Suprapubic skin (tissue), 4 donors: Measurements from ENCODE around the gene GPRC5B. TPM values are rescaled to one million over a fixed set of nuclear protein-coding genes. Genes with fewer than 3 reads are reported as not detected.

ENCODE experiments used
- DNase-seq, 2 donors: peaks; one replicate each; pipeline ENCODE4 v3.0.0-alpha.2; 2019; ENCODE audit warnings: low spot score in 2 of 2
- H3K27ac ChIP-seq: fragments of 200-600 bp; sonication (generic); one replicate; pipeline ENCODE4 v1.5.1; 2019
- H3K27me3 ChIP-seq: fragments of 200-600 bp; sonication (generic); one replicate; pipeline ENCODE4 v1.5.1; 2019
- H3K36me3 ChIP-seq: fragments of 200-600 bp; sonication (generic); one replicate; pipeline ENCODE4 v1.5.1; 2019
- H3K4me1 ChIP-seq: fragments of 200-600 bp; sonication (generic); one replicate; pipeline ENCODE4 v1.5.1; 2019
- H3K4me3 ChIP-seq: fragments of 200-600 bp; sonication (generic); one replicate; pipeline ENCODE4 v1.5.1; 2019; ENCODE audit warnings: mild to moderate bottlenecking
- H3K9me3 ChIP-seq: fragments of 200-600 bp; sonication (generic); one replicate; pipeline ENCODE4 v1.5.1; 2019
- CTCF ChIP-seq, 2 donors: fragments of 200-600 bp in 1 of 2; fragments of 450-650 bp in 1 of 2; sonication (generic) in 1 of 2; IDR thresholded peaks; one replicate each; pipeline ENCODE4 v1.5.1; 2016 to 2019; ENCODE audit warnings: antibody characterized with exemption in 2 of 2, mild to moderate bottlenecking in 1 of 2, moderate library complexity in 1 of 2
- EP300 ChIP-seq: sonication (generic); formaldehyde crosslinking; IDR thresholded peaks from one replicate; pipeline ENCODE4 v1.6.1; 2017; ENCODE audit warnings: antibody characterized with exemption
- POLR2A ChIP-seq, 2 donors: fragments of 450-650 bp; IDR thresholded peaks; one replicate each; pipeline ENCODE4 v1.6.1; 2017; ENCODE audit warnings: antibody characterized with exemption in 2 of 2, mild to moderate bottlenecking in 2 of 2, moderate library complexity in 2 of 2
- POLR2AphosphoS5 ChIP-seq, 3 donors: sonication (generic); formaldehyde crosslinking; IDR thresholded peaks; one replicate each; pipeline ENCODE4 v1.6.1; 2017; ENCODE audit warnings: antibody characterized with exemption in 3 of 3
- WGBS: methylation state at CpG from one replicate; pipeline ENCODE4 v1.1.5; 2018; 5-methylcytosine and 5-hydroxymethylcytosine counted together
- total RNA-seq, 4 donors: library from RNA; depleted of rRNA; stranded (reverse); fragments of >200 nt; gene quantifications; one replicate each; pipeline ENCODE4 v1.1.0, GENCODE V29; 2016

Gene GPRC5B
- total RNA-seq, 4 donors from 2014 or later = 4.1 to 10.6 (median 6.9) TPM

GRCh38 chr16:19912455-19913339 is 28.0 kb upstream of the GPRC5B start:
- Histone ChIP-seq H3K36me3 (no peaks in the 10 kb centered on the region), H3K4me3 (no peak overlapping the region), H3K27me3 (peaks cover 10% of the 10 kb centered on the region), H3K27ac (no peak overlapping the region), H3K9me3 (no peaks in the 10 kb centered on the region), H3K4me1 (peaks cover 1% of the 10 kb centered on the region)
- no peak for DNase-seq
- 76% methylated on average over 21 of the region's 22 CpGs for WGBS
- TF ChIP-seq EP300 (no peak), CTCF (IDR thresholded peaks at IDR 0.05) (no peak), POLR2AphosphoS5 (IDR thresholded peaks at IDR 0.05) (no peak), POLR2A (IDR thresholded peaks at IDR 0.05) (no peak)

GRCh38 chr16:19911747-19912454 is 27.3 kb upstream of the GPRC5B start:
- TF ChIP-seq CTCF (IDR thresholded peaks at IDR 0.05) (no peak), EP300 (no peak), POLR2A (IDR thresholded peaks at IDR 0.05) (no peak), POLR2AphosphoS5 (IDR thresholded peaks at IDR 0.05) (no peak)
- Histone ChIP-seq H3K4me1 (peaks cover 4% of the 10 kb centered on the region), H3K27ac (no peak overlapping the region), H3K27me3 (peaks cover 10% of the 10 kb centered on the region), H3K36me3 (no peaks in the 10 kb centered on the region), H3K4me3 (no peak overlapping the region), H3K9me3 (no peaks in the 10 kb centered on the region)
- no peak for DNase-seq
- 45% methylated on average over 8 of the region's 8 CpGs for WGBS

DNA sequence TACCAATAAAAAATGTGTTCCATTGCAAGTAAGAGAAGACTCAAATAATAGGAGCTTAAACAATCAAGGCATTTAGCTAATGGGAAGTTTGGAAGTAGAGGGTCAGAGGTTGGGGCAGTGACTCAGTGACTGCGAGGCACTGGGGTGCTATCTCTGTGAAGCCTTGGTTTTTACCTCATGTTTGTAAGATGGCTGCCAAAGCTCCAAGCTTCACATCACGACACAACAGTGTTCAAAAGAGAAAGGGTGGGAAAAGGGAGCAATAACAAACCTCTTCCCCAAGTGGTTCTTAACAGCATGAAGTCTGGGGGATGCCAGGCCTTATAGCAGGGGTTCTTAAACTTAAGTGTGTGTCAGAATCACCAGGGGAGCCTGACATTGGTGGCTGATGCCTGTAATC is 26.6 kb upstream of the GPRC5B start:
- no peak overlapping the region for H3K4me3 ChIP-seq
- H3K27me3 ChIP-seq = peaks cover 11% of the 10 kb centered on the region
- no peaks in the 10 kb centered on the region for H3K36me3 ChIP-seq
- H3K4me1 ChIP-seq = peaks cover 4% of the 10 kb centered on the region
- no peak overlapping the region for H3K27ac ChIP-seq
- H3K9me3 ChIP-seq = no peaks in the 10 kb centered on the region
- WGBS = 89% methylated on average over 2 of the region's 2 CpGs
- TF ChIP-seq CTCF (IDR thresholded peaks at IDR 0.05) (no peak), POLR2A (IDR thresholded peaks at IDR 0.05) (no peak), POLR2AphosphoS5 (IDR thresholded peaks at IDR 0.05) (no peak), EP300 (no peak)
- no peak for DNase-seq

DNA sequence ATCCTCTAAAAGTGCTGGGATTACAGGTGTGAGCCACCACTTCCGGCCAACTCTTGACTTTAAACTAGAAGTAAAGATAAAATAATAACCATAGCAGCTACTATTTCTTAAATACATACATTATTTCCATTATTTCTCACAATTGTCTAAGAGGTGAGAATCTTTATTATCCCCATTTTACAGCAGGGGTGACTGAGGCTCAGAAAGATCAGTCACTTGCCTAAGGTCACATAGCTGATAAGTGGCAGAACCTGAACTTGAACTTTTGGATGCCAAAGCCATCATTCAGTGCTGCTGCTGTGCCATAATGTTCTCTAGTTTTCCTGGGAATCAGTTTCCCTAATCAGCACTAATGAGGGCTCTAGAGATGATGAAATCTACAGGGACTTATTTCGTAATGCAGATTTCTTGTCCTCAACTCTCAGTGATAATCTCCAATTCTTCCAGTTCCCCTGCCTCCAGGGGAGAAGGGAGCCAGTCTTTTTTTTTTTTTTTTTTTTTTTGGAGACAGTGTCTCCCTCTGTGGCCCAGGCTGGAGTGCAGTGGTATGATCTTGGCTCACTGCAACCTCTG is 25.2 kb upstream of the GPRC5B start:
- TF ChIP-seq POLR2A (IDR thresholded peaks at IDR 0.05) (no peak), EP300 (no peak), POLR2AphosphoS5 (IDR thresholded peaks at IDR 0.05) (no peak), CTCF (IDR thresholded peaks at IDR 0.05) (no peak)
- peaks cover 11% of the 10 kb centered on the region for H3K27me3 ChIP-seq
- no peak for DNase-seq
- no peaks in the 10 kb centered on the region for H3K36me3 ChIP-seq
- H3K4me3 ChIP-seq = no peak overlapping the region
- no peaks in the 10 kb centered on the region for H3K9me3 ChIP-seq
- no peak overlapping the region for H3K27ac ChIP-seq
- 66% methylated on average over 2 of the region's 2 CpGs for WGBS
- peaks cover 4% of the 10 kb centered on the region for H3K4me1 ChIP-seq

GRCh38 chr16:19908921-19909320 is 24.3 kb upstream of the GPRC5B start:
- H3K36me3 ChIP-seq = no peaks in the 10 kb centered on the region

More at GRCh38 chr16:19908921-19909320, 24.3 kb upstream of the GPRC5B start:
- peaks cover 4% of the 10 kb centered on the region for H3K4me1 ChIP-seq
- 78% methylated on average over 1 of the region's 1 CpG for WGBS
- no peaks in the 10 kb centered on the region for H3K9me3 ChIP-seq
- peaks cover 11% of the 10 kb centered on the region for H3K27me3 ChIP-seq
- DNase-seq = no peak
- TF ChIP-seq CTCF (IDR thresholded peaks at IDR 0.05) (no peak), EP300 (no peak), POLR2AphosphoS5 (IDR thresholded peaks at IDR 0.05) (no peak), POLR2A (IDR thresholded peaks at IDR 0.05) (no peak)
- no peak overlapping the region for H3K4me3 ChIP-seq
- no peak overlapping the region for H3K27ac ChIP-seq
